Transverse colon (tissue), 4 donors: ENCODE measurements around the gene FYB2. TPM values are rescaled to one million over a fixed set of nuclear protein-coding genes. Genes with fewer than 3 reads are reported as not detected.

Source experiments
- DNase-seq: peaks from one replicate; pipeline ENCODE4 v3.0.0-alpha.2; 2019
- H3K27ac ChIP-seq, 4 donors: fragments of 200-600 bp; sonication (generic); 2 replicates each; pipeline ENCODE4 v1.5.1; 2016 to 2018; ENCODE audit warnings: inconsistent platforms in 4 of 4
- H3K27me3 ChIP-seq: fragments of 200-600 bp; sonication (generic); 2 replicates; pipeline ENCODE4 v1.5.1; 2017; ENCODE audit warnings: inconsistent platforms
- H3K36me3 ChIP-seq, 4 donors: fragments of 200-600 bp; sonication (generic); 2 replicates each; pipeline ENCODE4 v1.5.1; 2017 to 2019; ENCODE audit warnings: inconsistent platforms in 4 of 4
- H3K4me1 ChIP-seq, 4 donors: fragments of 200-600 bp; sonication (generic); 2 replicates each; pipeline ENCODE4 v1.5.1; 2017 to 2020; ENCODE audit warnings: inconsistent platforms in 4 of 4
- H3K4me3 ChIP-seq, 4 donors: fragments of 200-600 bp; sonication (generic); 1 replicate in 1 of 4; 2 replicates in 3 of 4; pipeline versions ENCODE4 v1.5.1 to v1.6.1; 2017 to 2019; ENCODE audit warnings: inconsistent platforms in 4 of 4
- H3K9me3 ChIP-seq, 2 donors: fragments of 200-600 bp; sonication (generic); 2 replicates each; pipeline ENCODE4 v1.5.1; 2017 to 2019; ENCODE audit warnings: inconsistent platforms in 2 of 2
- CTCF ChIP-seq, 5 experiments: fragments of 200-600 bp in 3 of 5; fragments of 450-650 bp in 2 of 5; sonication (generic) in 3 of 5; IDR thresholded peaks; 1 replicate in 2 of 5; 2 replicates in 3 of 5; pipeline ENCODE4 v1.5.1; 2016 to 2017; ENCODE audit warnings: antibody characterized with exemption in 5 of 5, inconsistent platforms in 3 of 5, mild to moderate bottlenecking in 2 of 5, moderate library complexity in 1 of 5
- EP300 ChIP-seq: sonication (generic); formaldehyde crosslinking; IDR thresholded peaks from one replicate; pipeline ENCODE4 v1.6.1; 2017; ENCODE audit warnings: antibody characterized with exemption, low read depth
- POLR2A ChIP-seq: fragments of 450-650 bp; IDR thresholded peaks from one replicate; pipeline ENCODE4 v1.6.1; 2016; ENCODE audit warnings: antibody characterized with exemption, mild to moderate bottlenecking, moderate library complexity
- POLR2AphosphoS5 ChIP-seq, 3 donors: sonication (generic); formaldehyde crosslinking; IDR thresholded peaks; one replicate each; pipeline ENCODE4 v1.6.1; 2016; ENCODE audit warnings: antibody characterized with exemption in 3 of 3
- WGBS, 2 donors: methylation state at CpG; one replicate each; pipeline ENCODE4 v1.1.5; 2018; ENCODE audit warnings: low coverage in 1 of 2; 5-methylcytosine and 5-hydroxymethylcytosine counted together
- in situ Hi-C, 4 donors: fragments of 200-750 bp; cut with MboI; loops; one replicate each; pipeline versions ENCODE4 v1.15.0 to v1.15.1; 2017; ENCODE audit warnings: low sequenced_read_pairs in 3 of 4, low pct_ligation_motif_present in 1 of 4, low pct_unique_long_range_greater_than_20kb in 1 of 4
- intact Hi-C: fragments of 100-400 bp; cut with DNase I; formaldehyde crosslinking; loops from one replicate; pipeline ENCODE4 v1.15.1; 2023; ENCODE audit warnings: low total_unique reads
- total RNA-seq, 4 donors: library from RNA; depleted of rRNA; stranded (reverse); fragments of >200 nt; gene quantifications; one replicate each; pipeline ENCODE4 v1.1.0, GENCODE V29; 2016

The FYB2 gene
- total RNA-seq, 4 donors from 2014 or later, result 2.4 to 7.1 (median 5.6) TPM

- TF ChIP-seq POLR2AphosphoS5 (IDR thresholded peaks at IDR 0.05), result no peak
- no peak for TF ChIP-seq CTCF (IDR thresholded peaks at IDR 0.05)
- no peak for TF ChIP-seq EP300
- TF ChIP-seq POLR2A, result no peak
- no peak for DNase-seq
- Histone ChIP-seq H3K4me1 (no peaks in the 10 kb centered on the region), H3K27ac (no peak overlapping the region), H3K36me3 (no peaks in the 10 kb centered on the region), H3K9me3 (no peaks in the 10 kb centered on the region), H3K27me3 (no peaks in the 10 kb centered on the region), H3K4me3 (no peak overlapping the region)
- in situ Hi-C loops (loop anchor here in 3 of 4 donors (25.0 kb wide), 2 partner anchors 1199 to 1324 kb away; no protein-coding TSS in a partner anchor), intact Hi-C loops (loop anchor here (10.0 kb wide), 1 partner anchor 1206 kb away; no protein-coding TSS in a partner anchor)
- WGBS, 2 donors, result 57 to 75% methylated on average over 1 to 3 of the region's 3 CpGs
Measured at GRCh38 chr1:56838759-56839158, 19.6 kb upstream of the FYB2 start.

GRCh38 chr1:56837244-56837939 lies 18.2 kb upstream of the FYB2 start:
- no peak overlapping the region for H3K27ac ChIP-seq
- DNase-seq, result no peak
- no peak for TF ChIP-seq POLR2A
- TF ChIP-seq CTCF (IDR thresholded peaks at IDR 0.05), result no peak
- TF ChIP-seq EP300, result no peak
- no peak for TF ChIP-seq POLR2AphosphoS5 (IDR thresholded peaks at IDR 0.05)
- WGBS, 2 donors, result 64 to 72% methylated on average over 7 to 9 of the region's 9 CpGs
- intact Hi-C loops (loop anchor here (10.0 kb wide), 1 partner anchor 1207 kb away; no protein-coding TSS in a partner anchor), in situ Hi-C loops (loop anchor here in 3 of 4 donors (25.0 kb wide), 2 partner anchors 1200 to 1325 kb away; no protein-coding TSS in a partner anchor)
- no peaks in the 10 kb centered on the region for H3K9me3 ChIP-seq
- no peak overlapping the region for H3K4me3 ChIP-seq
- H3K27me3 ChIP-seq, result no peaks in the 10 kb centered on the region
- no peaks in the 10 kb centered on the region for H3K4me1 ChIP-seq
- H3K36me3 ChIP-seq, result no peaks in the 10 kb centered on the region

- Histone ChIP-seq H3K27me3 (peaks cover 1% of the 10 kb centered on the region), H3K27ac (no peak overlapping the region), H3K4me3 (no peak overlapping the region), H3K36me3 (no peaks in the 10 kb centered on the region), H3K9me3 (no peaks in the 10 kb centered on the region), H3K4me1 (no peaks in the 10 kb centered on the region)
- TF ChIP-seq EP300 (no peak), POLR2A (no peak), CTCF (IDR thresholded peaks at IDR 0.05) (no peak), POLR2AphosphoS5 (IDR thresholded peaks at IDR 0.05) (no peak)
- 86 to 100% methylated on average over 2 to 4 of the region's 4 CpGs for WGBS, 2 donors
- in situ Hi-C loops (loop anchor here in 3 of 4 donors (25.0 kb wide), 2 partner anchors 1201 to 1326 kb away; no protein-coding TSS in a partner anchor), intact Hi-C loops (loop anchor here (10.0 kb wide), 1 partner anchor 1208 kb away; no protein-coding TSS in a partner anchor)
- no peak for DNase-seq
Measured at GRCh38 chr1:56836359-56836758, 17.2 kb upstream of the FYB2 start.

- WGBS, 2 donors, result 71 to 85% methylated on average over 2 to 5 of the region's 5 CpGs
- H3K27ac ChIP-seq, result no peak overlapping the region
- in situ Hi-C loops, result loop anchor here in 3 of 4 donors (25.0 kb wide), 2 partner anchors 1202 to 1327 kb away; no protein-coding TSS in a partner anchor
- H3K4me1 ChIP-seq, result no peaks in the 10 kb centered on the region
- H3K4me3 ChIP-seq, result no peak overlapping the region
- no peaks in the 10 kb centered on the region for H3K9me3 ChIP-seq
- H3K27me3 ChIP-seq, result peaks cover 8% of the 10 kb centered on the region
- H3K36me3 ChIP-seq, result no peaks in the 10 kb centered on the region
- no peak for DNase-seq
- intact Hi-C loops, result loop anchor here (10.0 kb wide), 1 partner anchor 1209 kb away; no protein-coding TSS in a partner anchor
- no peak for TF ChIP-seq CTCF (IDR thresholded peaks at IDR 0.05)
- TF ChIP-seq POLR2AphosphoS5 (IDR thresholded peaks at IDR 0.05), result no peak
- TF ChIP-seq EP300, result no peak
- TF ChIP-seq POLR2A, result no peak
Measured at GRCh38 chr1:56835657-56836056, 16.5 kb upstream of the FYB2 start.
